Epithelial cell of proximal tubule (primary cell): ENCODE data around the gene RECQL5. TPM values are rescaled to one million over a fixed set of nuclear protein-coding genes. Genes with fewer than 3 reads are reported as not detected.

Experiments used
- total RNA-seq: library from RNA; depleted of rRNA; stranded (reverse); fragments of >200 nt; gene quantifications from 2 replicates; pipeline ENCODE4 v1.2.3, GENCODE V29; 2015

RECQL5 gene
- total RNA-seq, 1 donor from 2014 or later, result 25.7 TPM

Other genes with a start within 250 kb of the RECQL5 start
- 22.1 and 65.3 TPM in 2 replicates for gene TMEM94, start 210.5 kb downstream of the RECQL5 start, total RNA-seq
- 9.5 and 12.2 TPM in 2 replicates for gene CASKIN2, start 151.6 kb downstream of the RECQL5 start, total RNA-seq
- 24.0 and 41.7 TPM in 2 replicates for gene TSEN54, start 150.6 kb downstream of the RECQL5 start, total RNA-seq
- 37.0 and 64.7 TPM in 2 replicates for gene LLGL2, start 141.5 kb downstream of the RECQL5 start, total RNA-seq
- gene MYO15B, start 79.4 kb downstream of the RECQL5 start, total RNA-seq, result 0.36 and 5.4 TPM in 2 replicates
- gene SMIM5, start 33.7 kb downstream of the RECQL5 start, total RNA-seq, result 0.63 and 0.94 TPM in 2 replicates
- 95.8 and 107 TPM in 2 replicates for gene SAP30BP, start 184 bp upstream of the RECQL5 start, total RNA-seq
- gene ITGB4, start 54.3 kb upstream of the RECQL5 start, total RNA-seq, result 22.6 and 33.3 TPM in 2 replicates
- gene GALK1, start 98.0 kb upstream of the RECQL5 start, total RNA-seq, result 44.3 and 48.2 TPM in 2 replicates
- gene UNK, start 117.7 kb upstream of the RECQL5 start, total RNA-seq, result 19.4 and 20.3 TPM in 2 replicates
- gene UNC13D, start 177.2 kb upstream of the RECQL5 start, total RNA-seq, result 9.2 and 17.8 TPM in 2 replicates
- 65.5 and 69.2 TPM in 2 replicates for gene WBP2, start 188.2 kb upstream of the RECQL5 start, total RNA-seq
- 51.2 and 68.7 TPM in 2 replicates for gene TRIM47, start 211.4 kb upstream of the RECQL5 start, total RNA-seq
- gene TRIM65, start 229.8 kb upstream of the RECQL5 start, total RNA-seq, result 24.7 and 28.6 TPM in 2 replicates
- 38.3 and 47.9 TPM in 2 replicates for gene MRPL38, start 237.7 kb upstream of the RECQL5 start, total RNA-seq